GM13977 (cell line): ENCODE results near the gene GABARAPL2.
"Not testable (repeated sequence)": the region's sequence is repeated elsewhere in the genome, so short reads cannot be mapped to it uniquely, and the experiment has no call there.

ENCODE experiments used
- DNase-seq: peaks from one replicate; pipeline ENCODE4 v3.0.0; 2012; ENCODE audit warnings: low spot score
- in situ Hi-C: fragments of 300-500 bp; cut with MboI; formaldehyde crosslinking; loops from one replicate; pipeline ENCODE4 v1.12.0; 2022; ENCODE audit warnings: low sequenced_read_pairs, low pct_unique_long_range_greater_than_20kb, mixed read lengths, inconsistent platforms; ENCODE audit not compliant: unreplicated experiment
- TF ChIP-seq, protein P1 (sequence below): IDR thresholded peaks from 2 replicates; pipeline ENCODE4 v1.5.1; 2012; ENCODE audit warnings: mild to moderate bottlenecking, control low read depth; ENCODE audit not compliant: insufficient read depth; ENCODE audit errors: extremely low read depth, missing control alignments

Gene GABARAPL2

DNA sequence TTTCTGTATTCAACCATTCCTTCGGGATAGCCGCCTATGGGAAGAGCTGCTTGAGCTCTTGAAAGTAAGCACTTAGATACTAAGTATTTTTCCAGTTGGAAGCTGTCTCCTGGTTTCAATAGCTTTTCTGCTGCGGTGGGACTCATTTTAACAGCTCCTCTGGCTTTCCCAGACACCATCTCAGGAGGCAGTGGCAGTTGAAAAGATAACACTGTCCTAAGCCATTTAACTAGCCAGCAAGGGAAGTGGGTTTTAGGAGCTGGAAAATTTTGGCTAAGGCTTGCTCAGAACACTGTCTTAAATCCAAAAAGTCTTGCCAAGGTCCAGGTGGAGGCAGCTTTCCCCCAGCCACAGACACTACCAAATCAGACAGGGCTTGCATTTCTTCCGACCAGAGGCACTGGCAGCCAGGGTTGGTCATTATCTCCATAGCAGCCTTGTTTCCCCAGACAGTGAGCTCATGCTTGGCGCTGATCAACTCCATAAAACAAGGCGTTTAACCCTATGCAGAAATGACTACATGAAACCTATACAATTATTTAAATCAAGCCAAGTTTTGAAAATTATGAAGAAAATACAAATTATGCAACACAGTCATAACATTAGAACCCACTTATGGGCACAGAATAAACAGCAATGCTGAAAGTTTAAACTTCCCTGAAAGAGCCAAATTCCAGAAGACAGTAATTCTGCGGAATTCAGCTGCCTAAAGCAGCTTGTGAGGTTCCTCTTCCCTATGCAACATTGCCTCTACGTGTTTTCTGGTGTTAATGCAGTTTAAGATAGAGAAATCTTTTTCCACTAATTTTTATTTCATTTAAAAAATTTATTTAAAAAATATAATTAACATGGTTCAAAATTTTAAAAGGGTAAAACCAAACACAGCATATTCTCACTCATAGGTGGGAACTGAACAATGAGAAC lies 25.0 kb downstream of the GABARAPL2 start:
- TF ChIP-seq, protein P1, sequence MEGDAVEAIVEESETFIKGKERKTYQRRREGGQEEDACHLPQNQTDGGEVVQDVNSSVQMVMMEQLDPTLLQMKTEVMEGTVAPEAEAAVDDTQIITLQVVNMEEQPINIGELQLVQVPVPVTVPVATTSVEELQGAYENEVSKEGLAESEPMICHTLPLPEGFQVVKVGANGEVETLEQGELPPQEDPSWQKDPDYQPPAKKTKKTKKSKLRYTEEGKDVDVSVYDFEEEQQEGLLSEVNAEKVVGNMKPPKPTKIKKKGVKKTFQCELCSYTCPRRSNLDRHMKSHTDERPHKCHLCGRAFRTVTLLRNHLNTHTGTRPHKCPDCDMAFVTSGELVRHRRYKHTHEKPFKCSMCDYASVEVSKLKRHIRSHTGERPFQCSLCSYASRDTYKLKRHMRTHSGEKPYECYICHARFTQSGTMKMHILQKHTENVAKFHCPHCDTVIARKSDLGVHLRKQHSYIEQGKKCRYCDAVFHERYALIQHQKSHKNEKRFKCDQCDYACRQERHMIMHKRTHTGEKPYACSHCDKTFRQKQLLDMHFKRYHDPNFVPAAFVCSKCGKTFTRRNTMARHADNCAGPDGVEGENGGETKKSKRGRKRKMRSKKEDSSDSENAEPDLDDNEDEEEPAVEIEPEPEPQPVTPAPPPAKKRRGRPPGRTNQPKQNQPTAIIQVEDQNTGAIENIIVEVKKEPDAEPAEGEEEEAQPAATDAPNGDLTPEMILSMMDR, result no peak
- no peak for DNase-seq
- in situ Hi-C loops, result no loop called here

DNA sequence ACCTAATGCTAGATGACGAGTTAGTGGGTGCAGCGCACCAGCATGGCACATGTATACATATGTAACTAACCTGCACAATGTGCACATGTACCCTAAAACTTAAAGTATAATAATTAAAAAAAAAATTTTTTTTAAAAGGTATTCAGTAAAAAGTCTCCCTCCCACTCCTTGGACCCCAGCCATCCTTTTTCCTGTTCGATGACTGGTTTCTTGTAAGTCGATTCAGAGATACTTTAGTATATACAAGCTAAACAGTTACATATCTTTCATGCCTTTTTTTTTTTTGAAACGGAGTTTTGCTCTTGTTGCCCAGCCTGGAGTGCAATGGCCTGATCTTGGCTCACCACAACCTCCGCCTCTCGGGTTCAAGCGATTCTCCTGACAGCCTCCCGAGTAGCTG lies 25.7 kb downstream of the GABARAPL2 start:
- in situ Hi-C loops, DNase-seq: not testable (repeated sequence)

DNA sequence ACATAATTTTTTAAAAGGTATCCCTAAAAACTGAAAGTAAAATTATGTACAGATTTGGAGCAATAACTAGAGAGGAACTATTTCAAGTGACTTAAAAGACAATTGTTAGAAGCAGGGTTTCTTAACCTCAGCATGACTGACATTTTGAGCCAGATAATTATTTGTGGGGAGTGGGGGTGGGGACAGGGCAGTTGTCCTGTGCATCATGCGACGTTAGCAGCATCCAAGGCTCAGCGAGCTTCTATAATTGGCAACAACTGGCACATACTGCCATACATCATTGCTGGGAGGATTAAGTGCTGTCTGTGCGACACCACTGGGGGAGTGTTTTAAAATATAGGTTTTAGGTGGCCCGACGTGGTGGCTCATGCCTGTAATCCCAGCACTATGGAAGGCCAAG lies 27.1 kb downstream of the GABARAPL2 start:
- TF ChIP-seq, protein P1, result no peak
- in situ Hi-C loops, result no loop called here
- DNase-seq, result no peak

DNA sequence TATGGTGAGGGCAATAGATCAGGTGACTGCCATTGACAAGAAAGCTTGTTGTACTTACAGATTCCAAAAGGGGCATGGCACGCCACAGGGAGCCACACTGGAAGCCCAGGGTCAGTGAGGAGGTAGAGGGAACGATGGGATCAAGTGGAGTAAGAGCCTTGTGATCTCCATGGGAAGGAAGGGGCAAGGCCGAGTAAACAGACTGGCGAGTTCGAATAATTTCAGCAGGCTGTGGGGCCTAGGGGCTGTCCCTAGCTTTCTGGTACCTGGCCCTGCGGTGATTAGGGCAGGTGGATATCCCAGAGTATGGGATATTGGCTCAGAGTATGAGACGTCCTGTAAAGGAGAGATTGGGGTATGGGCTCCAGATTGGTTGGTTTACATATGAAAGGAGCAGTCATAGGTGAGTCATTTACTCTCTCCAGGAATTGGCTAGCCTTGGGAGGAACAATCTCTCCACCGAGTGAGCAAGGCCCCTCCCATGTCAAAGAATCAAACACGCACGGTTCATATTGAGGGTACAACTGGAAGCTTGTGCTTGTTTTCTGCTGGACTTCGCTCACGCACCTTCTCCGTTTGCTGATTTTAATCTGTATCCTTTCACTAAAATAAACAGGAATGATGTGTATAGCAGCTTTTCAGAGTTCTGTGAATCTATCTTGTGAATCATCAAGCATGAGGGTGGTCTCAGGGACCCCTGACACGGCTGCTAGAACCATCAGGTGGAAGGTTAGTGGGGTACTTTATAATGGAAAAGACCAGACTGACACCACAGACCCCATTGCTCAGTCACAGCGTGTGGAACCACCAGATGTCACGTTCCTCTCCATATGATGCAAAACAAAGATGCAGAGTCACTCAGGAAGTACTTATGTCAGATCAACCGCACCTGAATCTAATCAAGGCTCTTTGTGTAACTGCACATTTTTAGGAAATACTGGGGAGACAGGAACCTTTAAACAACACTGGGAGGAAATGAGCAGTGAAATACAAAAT lies 27.9 kb downstream of the GABARAPL2 start:
- in situ Hi-C loops, result no loop called here
- TF ChIP-seq, protein P1, result no peak
- DNase-seq, result no peak

DNA sequence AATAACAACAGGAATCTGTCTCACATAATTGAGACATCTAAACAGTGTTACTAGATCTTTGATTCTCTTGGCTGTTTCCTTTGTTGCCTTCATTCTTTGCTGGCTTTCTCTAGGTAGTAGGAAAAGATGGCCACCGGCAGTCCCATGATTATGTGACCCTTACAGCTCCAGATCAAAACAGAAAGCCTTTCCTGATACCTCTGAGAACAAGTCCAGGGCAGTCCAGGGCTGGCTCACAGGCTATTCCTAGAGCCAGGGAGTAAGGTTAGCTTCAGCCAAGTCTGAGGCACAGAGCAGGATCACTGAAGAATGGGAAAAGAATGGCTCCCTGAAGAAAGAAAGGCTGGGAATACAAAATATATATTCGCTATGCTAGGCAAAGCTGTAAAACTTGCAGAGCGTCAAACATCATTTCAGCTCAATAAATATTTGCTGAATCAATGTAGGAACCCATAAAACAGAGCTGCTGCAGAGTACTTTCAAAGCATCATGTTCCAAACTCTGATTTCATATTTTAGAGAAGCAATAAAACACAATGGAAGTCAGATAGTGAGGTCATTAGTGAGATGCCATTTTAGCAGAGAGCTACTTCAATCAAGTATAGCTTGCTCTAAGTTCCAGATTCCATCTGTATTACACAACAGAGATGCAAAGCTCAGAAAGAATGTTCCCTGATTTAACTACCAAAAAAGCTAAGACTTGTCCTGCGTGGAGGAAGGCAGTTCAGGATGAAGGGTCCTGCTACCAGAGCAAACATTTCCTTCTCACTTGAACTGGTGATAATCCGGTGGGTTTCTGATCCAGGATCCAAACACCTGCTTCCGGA lies 33.5 kb downstream of the GABARAPL2 start:
- TF ChIP-seq, protein P1, result no peak
- in situ Hi-C loops, result no loop called here
- DNase-seq, result no peak

DNA sequence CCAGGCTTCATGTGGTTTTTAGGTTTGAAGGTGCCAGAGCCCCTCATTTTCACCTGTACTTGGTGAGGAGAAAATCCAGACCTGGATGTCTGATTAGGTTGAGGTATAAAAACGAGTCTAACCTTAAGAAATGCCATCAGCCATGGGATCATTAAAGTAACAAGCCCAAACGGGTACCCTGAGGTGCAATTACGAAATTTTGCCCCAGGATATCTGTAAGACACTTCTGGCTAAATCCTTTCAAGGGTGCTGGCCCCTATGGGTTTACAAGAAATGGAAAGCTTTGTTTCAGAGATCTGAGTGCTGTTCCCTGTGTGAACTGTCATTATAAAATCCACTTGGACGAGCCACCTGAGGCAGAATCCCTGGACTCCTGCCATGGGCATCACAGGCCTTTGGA lies 37.1 kb downstream of the GABARAPL2 start:
- TF ChIP-seq, protein P1, result no peak
- in situ Hi-C loops, result no loop called here

More for the DNA sequence above, 37.1 kb downstream of the GABARAPL2 start:
- DNase-seq, result no peak
